Muscle layer of duodenum (tissue), 2 donors: ENCODE results near the gene HDAC8.
"Not testable (repeated sequence)": the region's sequence is repeated elsewhere in the genome, so short reads cannot be mapped to it uniquely, and the experiment has no call there.

Experiments used
- H3K27ac ChIP-seq: one replicate; pipeline ENCODE4 v1.7.0; 2013; ENCODE audit warnings: mild to moderate bottlenecking, low read length
- H3K27me3 ChIP-seq: one replicate; pipeline ENCODE4 v1.7.0; 2013; ENCODE audit warnings: low read depth, mild to moderate bottlenecking, control low read depth, low read length
- H3K36me3 ChIP-seq, 2 donors: one replicate each; pipeline ENCODE4 v1.7.0; 2013; ENCODE audit warnings: low read length in 2 of 2, control low read depth in 1 of 2, mild to moderate bottlenecking in 1 of 2; ENCODE audit not compliant: insufficient read depth in 2 of 2, control insufficient read depth in 1 of 2
- H3K4me1 ChIP-seq, 2 donors: one replicate each; pipeline ENCODE4 v1.7.0; 2013; ENCODE audit warnings: low read length in 2 of 2, mild to moderate bottlenecking in 2 of 2, control low read depth in 1 of 2, moderate library complexity in 1 of 2; ENCODE audit not compliant: insufficient read depth in 2 of 2, control insufficient read depth in 1 of 2
- H3K4me3 ChIP-seq, 2 donors: one replicate each; pipeline ENCODE4 v1.7.0; 2013; ENCODE audit warnings: low read length in 2 of 2, low read depth in 1 of 2, mild to moderate bottlenecking in 1 of 2
- H3K9me3 ChIP-seq, 2 donors: one replicate each; pipeline ENCODE4 v1.7.0; 2013; ENCODE audit warnings: low read length in 2 of 2, control low read depth in 1 of 2, mild to moderate bottlenecking in 1 of 2; ENCODE audit not compliant: control insufficient read depth in 1 of 2
- donor health status: healthy.

The HDAC8 gene

GRCh38 chrX:72532366-72532765 is 40.3 kb downstream of the HDAC8 start:
- Histone ChIP-seq H3K4me3 (no peak overlapping the region), H3K27ac (no peak overlapping the region), H3K27me3 (no peaks in the 10 kb centered on the region), H3K4me1 (peaks cover 0 to 10% of the 10 kb centered on the region in 2 donors), H3K36me3 (no peaks in the 10 kb centered on the region), H3K9me3 (no peaks in the 10 kb centered on the region)

GRCh38 chrX:72526534-72527508 is 45.8 kb downstream of the HDAC8 start:
- Histone ChIP-seq H3K36me3 (no peaks in the 10 kb centered on the region), H3K4me3 (no peak overlapping the region), H3K27ac (no peak overlapping the region), H3K4me1 (no peaks in the 10 kb centered on the region), H3K9me3 (no peaks in the 10 kb centered on the region), H3K27me3 (no peaks in the 10 kb centered on the region)

DNA sequence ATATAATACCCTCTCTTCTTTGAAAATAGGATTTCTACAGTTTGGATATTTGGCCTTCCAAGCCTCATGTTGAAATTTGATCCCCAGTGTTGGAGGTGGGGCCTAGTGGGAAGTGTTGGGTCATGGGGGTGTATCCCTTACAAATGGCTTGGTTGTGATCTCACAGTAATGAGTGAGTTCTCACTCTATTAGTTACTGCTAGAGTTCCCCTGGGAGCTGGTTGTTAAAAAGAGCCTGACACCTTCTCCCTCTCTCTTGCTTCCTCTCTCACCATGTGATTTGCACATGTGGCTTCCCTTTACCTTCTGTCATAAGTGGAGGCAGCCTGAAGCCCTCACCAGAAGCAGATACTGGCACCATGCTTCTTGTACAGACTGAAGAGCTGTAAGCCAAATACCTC is 73.9 kb downstream of the HDAC8 start:
- no peaks in the 10 kb centered on the region for H3K9me3 ChIP-seq
- no peak overlapping the region for H3K4me3 ChIP-seq
- H3K36me3 ChIP-seq: no peaks in the 10 kb centered on the region
- H3K4me1 ChIP-seq: peaks cover 0 to 4% of the 10 kb centered on the region in 2 donors
- H3K27me3 ChIP-seq: no peaks in the 10 kb centered on the region
- no peak overlapping the region for H3K27ac ChIP-seq

GRCh38 chrX:72495046-72495445 is 77.6 kb downstream of the HDAC8 start:
- Histone ChIP-seq H3K4me1 (peaks cover 0 to 4% of the 10 kb centered on the region in 2 donors), H3K27me3 (no peaks in the 10 kb centered on the region), H3K9me3 (no peaks in the 10 kb centered on the region), H3K27ac (no peak overlapping the region), H3K36me3 (no peaks in the 10 kb centered on the region), H3K4me3 (no peak overlapping the region)

GRCh38 chrX:72492499-72492898 is 80.1 kb downstream of the HDAC8 start:
- Histone ChIP-seq H3K9me3 (no peaks in the 10 kb centered on the region), H3K4me3 (no peak overlapping the region), H3K4me1 (peaks cover 0 to 4% of the 10 kb centered on the region in 2 donors), H3K27me3 (no peaks in the 10 kb centered on the region), H3K27ac (no peak overlapping the region), H3K36me3 (peaks cover 5 to 6% of the 10 kb centered on the region in 2 donors)

- not testable (repeated sequence) for H3K4me3 ChIP-seq, H3K36me3 ChIP-seq, H3K4me1 ChIP-seq, H3K9me3 ChIP-seq, H3K27me3 ChIP-seq, H3K27ac ChIP-seq
These were observed 82.4 kb downstream of the HDAC8 start for GRCh38 chrX:72490221-72490620.

GRCh38 chrX:72487661-72488060 is 85.0 kb downstream of the HDAC8 start:
- Histone ChIP-seq H3K36me3 (peaks cover 6 to 9% of the 10 kb centered on the region in 2 donors), H3K9me3 (no peaks in the 10 kb centered on the region), H3K27me3 (no peaks in the 10 kb centered on the region), H3K27ac (no peak overlapping the region), H3K4me3 (no peak overlapping the region), H3K4me1 (no peaks in the 10 kb centered on the region)

- no peaks in the 10 kb centered on the region for H3K27me3 ChIP-seq
- no peaks in the 10 kb centered on the region for H3K36me3 ChIP-seq
- H3K4me3 ChIP-seq: no peak overlapping the region
- no peaks in the 10 kb centered on the region for H3K9me3 ChIP-seq
- H3K27ac ChIP-seq: no peak overlapping the region
- no peaks in the 10 kb centered on the region for H3K4me1 ChIP-seq
These were observed 93.0 kb downstream of the HDAC8 start for GRCh38 chrX:72479324-72480274.

- H3K4me3 ChIP-seq: no peak overlapping the region
- no peak overlapping the region for H3K27ac ChIP-seq
- H3K9me3 ChIP-seq: no peaks in the 10 kb centered on the region
- no peaks in the 10 kb centered on the region for H3K36me3 ChIP-seq
- no peaks in the 10 kb centered on the region for H3K27me3 ChIP-seq
- no peaks in the 10 kb centered on the region for H3K4me1 ChIP-seq
These were observed 93.8 kb downstream of the HDAC8 start for GRCh38 chrX:72478853-72479252.

GRCh38 chrX:72478351-72478750 is 94.3 kb downstream of the HDAC8 start:
- Histone ChIP-seq H3K27me3 (no peaks in the 10 kb centered on the region), H3K9me3 (no peaks in the 10 kb centered on the region), H3K36me3 (no peaks in the 10 kb centered on the region), H3K4me3 (no peak overlapping the region), H3K27ac (no peak overlapping the region), H3K4me1 (no peaks in the 10 kb centered on the region)

DNA sequence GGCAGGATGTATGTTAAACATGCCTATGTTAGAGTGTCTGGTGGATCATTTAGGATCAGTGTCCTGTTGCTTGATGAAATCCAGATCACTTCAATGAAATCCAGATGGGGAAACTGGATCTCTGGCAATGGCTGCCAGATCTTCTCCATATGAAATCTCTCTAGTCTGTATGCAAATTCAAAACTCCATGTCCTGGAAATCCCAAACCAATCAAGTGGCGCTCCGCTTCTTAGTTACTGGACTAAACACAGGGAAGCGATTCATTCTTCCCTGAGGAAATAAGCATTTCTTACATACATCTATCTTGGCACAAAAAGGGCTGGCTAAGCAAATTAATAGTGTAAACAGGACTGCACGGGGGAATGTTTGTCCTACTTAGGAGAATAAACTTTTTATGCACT is 94.9 kb downstream of the HDAC8 start:
- H3K4me1 ChIP-seq: no peaks in the 10 kb centered on the region
- no peaks in the 10 kb centered on the region for H3K9me3 ChIP-seq
- H3K27ac ChIP-seq: no peak overlapping the region
- no peaks in the 10 kb centered on the region for H3K36me3 ChIP-seq
- H3K27me3 ChIP-seq: no peaks in the 10 kb centered on the region
- H3K4me3 ChIP-seq: no peak overlapping the region
